Spleen (tissue), 11 donors: ENCODE measurements around the gene FOXF2. TPM values are rescaled to one million over a fixed set of nuclear protein-coding genes. Genes with fewer than 3 reads are reported as not detected.

Source experiments
- DNase-seq: peaks from one replicate; pipeline ENCODE4 v3.0.0-alpha.2; 2020
- H3K27ac ChIP-seq, 8 donors: fragments of 200-600 bp; sonication (generic) in 7 of 8; 1 replicate in 4 of 8; 2 replicates in 4 of 8; pipeline versions ENCODE4 v1.5.0 to v1.8.0; 2016 to 2021; ENCODE audit warnings: inconsistent platforms in 4 of 8, mild to moderate bottlenecking in 4 of 8, moderate library complexity in 1 of 8
- H3K27me3 ChIP-seq, 7 donors: fragments of 200-600 bp; sonication (generic) in 6 of 7; replicated peaks in 1 of 7; 1 replicate in 4 of 7; 2 replicates in 3 of 7; pipeline versions ENCODE4 v1.5.0 to v1.8.0; 2016 to 2021; ENCODE audit warnings: inconsistent platforms in 3 of 7, mild to moderate bottlenecking in 1 of 7
- H3K36me3 ChIP-seq, 6 donors: fragments of 200-600 bp; sonication (generic) in 5 of 6; 1 replicate in 4 of 6; 2 replicates in 2 of 6; pipeline versions ENCODE4 v1.5.0 to v1.8.0; 2016 to 2021; ENCODE audit warnings: inconsistent platforms in 2 of 6
- H3K4me1 ChIP-seq, 6 donors: fragments of 200-600 bp; sonication (generic) in 5 of 6; 1 replicate in 3 of 6; 2 replicates in 3 of 6; pipeline versions ENCODE4 v1.5.0 to v1.8.0; 2016 to 2021; ENCODE audit warnings: inconsistent platforms in 3 of 6
- H3K4me3 ChIP-seq, 8 donors: fragments of 200-600 bp; sonication (generic) in 7 of 8; 1 replicate in 4 of 8; 2 replicates in 4 of 8; pipeline versions ENCODE4 v1.5.0 to v1.8.0; 2016 to 2021; ENCODE audit warnings: inconsistent platforms in 4 of 8, mild to moderate bottlenecking in 4 of 8, moderate library complexity in 2 of 8
- H3K9me3 ChIP-seq, 8 donors: fragments of 200-600 bp; sonication (generic) in 7 of 8; 1 replicate in 4 of 8; 2 replicates in 4 of 8; pipeline versions ENCODE4 v1.5.0 to v1.8.0; 2016 to 2021; ENCODE audit warnings: inconsistent platforms in 4 of 8
- POLR2A ChIP-seq, 3 donors: fragments of 450-650 bp; IDR thresholded peaks; one replicate each; pipeline ENCODE4 v1.5.1; 2017; ENCODE audit warnings: antibody characterized with exemption in 3 of 3, mild to moderate bottlenecking in 1 of 3
- POLR2AphosphoS5 ChIP-seq, 3 donors: sonication (generic); formaldehyde crosslinking; IDR thresholded peaks; one replicate each; pipeline ENCODE4 v1.5.1; 2017; ENCODE audit warnings: antibody characterized with exemption in 3 of 3
- WGBS, 5 donors: extraction: QIAGEN DNeasy Blood & Tissue Kit in 3 of 5; methylation state at CpG; one replicate each; pipeline versions ENCODE4 v1.1.5 to v1.1.7; 2013 to 2018; 5-methylcytosine and 5-hydroxymethylcytosine counted together
- intact Hi-C: fragments of 100-400 bp; cut with DNase I; formaldehyde crosslinking; loops from one replicate; pipeline ENCODE4 v1.15.0; 2023; ENCODE audit warnings: low total_unique reads
- polyA plus RNA-seq, 3 donors: library from polyadenylated mRNA; stranded (reverse); fragments of 200-250 nt; gene quantifications; one replicate each; pipeline ENCODE4 v1.2.1, GENCODE V29; 2013
- total RNA-seq, 7 donors: library from RNA; depleted of rRNA in 3 of 7; stranded (reverse); fragments of >200 nt in 3 of 7; fragmentation: NEBNext Ultra II Directional in 4 of 7; extraction: Animal tissue kit (Norgen Biotek cat#: 25700) in 4 of 7; gene quantifications; one replicate each; pipeline versions ENCODE4 v1.1.0 to v1.2.1, GENCODE V29; 2016 to 2021
- TF ChIP-seq, protein P1 (sequence below), 11 experiments: fragments of 200-600 bp in 7 of 11; fragments of 450-650 bp in 4 of 11; sonication (generic) in 4 of 11; IDR thresholded peaks in 8 of 11; conservative IDR thresholded peaks in 3 of 11; 1 replicate in 7 of 11; 2 replicates in 4 of 11; pipeline versions ENCODE4 v1.4.0 to v1.8.0; 2016 to 2021; ENCODE audit warnings: antibody characterized with exemption in 11 of 11, inconsistent platforms in 4 of 11, mild to moderate bottlenecking in 1 of 11
- donor health status: healthy with polysubstance abuse.
- donor health status: DM: no; HTN: no; CAD: no; lungs with moderate emphysema.
- donor health status: DM: no; HTN: no; CAD: no.
- donor health status: Bipolar disorder and iron deficiency.
- donor health status: healthy.
- donor health status: DM: no; HTN: no; CAD: no.
- donor health status: DM: yes; HTN: yes; CAD: no.

FOXF2 gene
- total and polyA plus RNA-seq, 10 donors = not detected

DNA sequence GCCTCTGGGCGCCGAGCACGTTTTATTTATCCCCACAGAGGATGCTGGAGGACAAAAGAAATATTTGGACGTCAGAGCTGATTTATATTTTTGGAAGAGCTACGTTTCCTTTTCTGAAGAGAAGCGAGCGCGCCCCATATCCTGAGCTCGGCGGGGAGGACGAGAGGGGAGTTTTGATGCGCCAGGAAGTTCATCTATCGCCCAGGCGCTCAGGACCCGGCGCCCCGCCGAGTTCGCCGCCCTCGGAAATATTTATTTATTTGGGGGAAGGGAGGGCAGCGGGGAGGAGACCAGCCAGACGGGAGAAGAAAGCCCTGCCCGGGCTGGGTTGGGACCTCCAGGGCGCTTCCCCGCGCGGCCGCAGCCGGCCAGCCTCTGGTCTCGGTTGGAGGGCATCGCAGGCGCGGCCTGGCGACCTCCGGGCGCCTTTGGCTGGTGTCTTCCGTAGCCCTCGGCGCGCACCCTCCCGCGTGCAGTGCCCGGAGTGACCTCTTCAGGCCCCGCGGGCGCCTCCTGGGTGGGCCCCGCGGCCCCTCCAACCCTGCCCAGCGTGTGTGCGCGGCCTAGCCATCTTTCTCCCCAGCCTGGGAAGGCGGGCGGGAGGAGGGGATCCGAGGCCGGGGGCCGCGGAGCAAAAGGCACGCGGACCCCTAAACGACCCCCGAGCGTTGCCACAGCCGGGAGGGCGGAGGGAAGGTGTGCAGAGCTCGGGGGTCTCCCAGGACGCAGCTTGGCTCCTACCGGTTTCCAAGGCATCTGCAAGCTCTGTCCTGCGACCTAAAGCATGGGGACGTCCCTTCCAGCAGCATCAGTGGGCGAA lies 5.4 kb upstream of the FOXF2 start:
- DNase-seq = no peak
- intact Hi-C loops = loop anchor here (5.0 kb wide), 1 partner anchor 587 kb away; no protein-coding TSS in a partner anchor
- H3K27me3 ChIP-seq = peaks cover 22 to 100% (median 100%) of the 10 kb centered on the region in 7 donors

DNA sequence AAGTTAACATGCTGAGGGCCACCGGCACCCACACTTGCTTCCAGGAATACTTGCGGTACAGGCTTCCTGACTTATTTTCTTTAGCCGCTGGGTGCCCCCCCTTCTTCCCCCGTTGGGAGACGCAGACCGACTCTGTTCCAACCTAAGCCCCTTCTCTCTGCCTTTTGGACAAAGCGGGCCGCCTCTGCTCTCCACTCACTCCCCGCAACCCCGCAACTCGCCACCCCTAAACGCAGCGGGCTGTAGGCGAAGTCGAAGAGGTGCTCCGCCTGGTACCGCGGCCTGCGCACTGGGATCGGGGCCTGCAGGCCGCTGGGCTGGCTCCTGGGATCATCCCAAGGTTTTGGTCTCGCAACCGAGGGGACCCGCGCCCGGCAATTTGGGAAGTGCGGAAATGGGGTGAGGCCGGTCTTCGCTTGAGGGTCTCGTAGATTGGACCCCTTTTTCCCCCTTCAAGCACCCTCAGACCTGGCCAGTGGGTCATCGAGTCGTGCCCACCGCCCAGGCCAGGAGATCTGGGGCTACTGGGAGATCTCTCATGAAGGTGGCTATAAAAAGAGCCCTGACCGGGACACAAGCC lies 4.7 kb upstream of the FOXF2 start:
- no peak for DNase-seq
- TF ChIP-seq POLR2AphosphoS5 (IDR thresholded peaks at IDR 0.05) (no peak), POLR2A (IDR thresholded peaks at IDR 0.05) (no peak)
- TF ChIP-seq, protein P1, sequence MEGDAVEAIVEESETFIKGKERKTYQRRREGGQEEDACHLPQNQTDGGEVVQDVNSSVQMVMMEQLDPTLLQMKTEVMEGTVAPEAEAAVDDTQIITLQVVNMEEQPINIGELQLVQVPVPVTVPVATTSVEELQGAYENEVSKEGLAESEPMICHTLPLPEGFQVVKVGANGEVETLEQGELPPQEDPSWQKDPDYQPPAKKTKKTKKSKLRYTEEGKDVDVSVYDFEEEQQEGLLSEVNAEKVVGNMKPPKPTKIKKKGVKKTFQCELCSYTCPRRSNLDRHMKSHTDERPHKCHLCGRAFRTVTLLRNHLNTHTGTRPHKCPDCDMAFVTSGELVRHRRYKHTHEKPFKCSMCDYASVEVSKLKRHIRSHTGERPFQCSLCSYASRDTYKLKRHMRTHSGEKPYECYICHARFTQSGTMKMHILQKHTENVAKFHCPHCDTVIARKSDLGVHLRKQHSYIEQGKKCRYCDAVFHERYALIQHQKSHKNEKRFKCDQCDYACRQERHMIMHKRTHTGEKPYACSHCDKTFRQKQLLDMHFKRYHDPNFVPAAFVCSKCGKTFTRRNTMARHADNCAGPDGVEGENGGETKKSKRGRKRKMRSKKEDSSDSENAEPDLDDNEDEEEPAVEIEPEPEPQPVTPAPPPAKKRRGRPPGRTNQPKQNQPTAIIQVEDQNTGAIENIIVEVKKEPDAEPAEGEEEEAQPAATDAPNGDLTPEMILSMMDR (IDR thresholded peaks at IDR 0.05 in 8 of 11, conservative IDR thresholded peaks at IDR 0.05 in 3 of 11) = no peak
- H3K27ac ChIP-seq = no peak overlapping the region
- H3K27me3 ChIP-seq = peaks cover 22 to 100% (median 100%) of the 10 kb centered on the region in 7 donors
- peaks cover 17 to 84% (median 61%) of the 10 kb centered on the region in 6 donors for H3K4me1 ChIP-seq
- intact Hi-C loops = loop anchor here (5.0 kb wide), 1 partner anchor 587 kb away; no protein-coding TSS in a partner anchor
- WGBS, 5 donors = 8 to 16% (median 13%) methylated on average over 31 to 34 of the region's 34 CpGs
- H3K36me3 ChIP-seq = no peaks in the 10 kb centered on the region
- H3K4me3 ChIP-seq = no peak overlapping the region
- H3K9me3 ChIP-seq = no peaks in the 10 kb centered on the region

More for the DNA sequence above, 5.4 kb upstream of the FOXF2 start:
- Histone ChIP-seq H3K27ac (no peak overlapping the region), H3K4me3 (peak overlapping the region in 3 of 8 donors; percentile 5 to 16 (median 13)), H3K9me3 (no peaks in the 10 kb centered on the region), H3K4me1 (peaks cover 23 to 85% (median 65%) of the 10 kb centered on the region in 6 donors), H3K36me3 (no peaks in the 10 kb centered on the region)
- TF ChIP-seq POLR2AphosphoS5 (IDR thresholded peaks at IDR 0.05) = no peak
- TF ChIP-seq POLR2A (IDR thresholded peaks at IDR 0.05) = no peak
- TF ChIP-seq, protein P1 (IDR thresholded peaks at IDR 0.05 in 8 of 11, conservative IDR thresholded peaks at IDR 0.05 in 3 of 11) = no peak
- WGBS, 5 donors = 3 to 6% (median 4%) methylated on average over 33 to 71 of the region's 71 CpGs

- Histone ChIP-seq H3K4me1 (peaks cover 19 to 82% (median 61%) of the 10 kb centered on the region in 6 donors), H3K9me3 (no peaks in the 10 kb centered on the region), H3K27ac (no peak overlapping the region), H3K4me3 (no peak overlapping the region), H3K36me3 (no peaks in the 10 kb centered on the region), H3K27me3 (peaks cover 22 to 100% (median 99%) of the 10 kb centered on the region in 7 donors)
- intact Hi-C loops = no loop called here
- 7 to 16% (median 8%) methylated on average over 39 of the region's 39 CpGs for WGBS, 5 donors
- TF ChIP-seq POLR2A (IDR thresholded peaks at IDR 0.05) (no peak), POLR2AphosphoS5 (IDR thresholded peaks at IDR 0.05) (no peak)
- TF ChIP-seq, protein P1 (IDR thresholded peaks at IDR 0.05 in 8 of 11, conservative IDR thresholded peaks at IDR 0.05 in 3 of 11) = no peak
- DNase-seq = no peak
These were observed 4.0 kb upstream of the FOXF2 start for GRCh38 chr6:1385129-1386037.
